G401 (cell line): ENCODE results near the gene HAUS7. TPM values are rescaled to one million over a fixed set of nuclear protein-coding genes. Genes with fewer than 3 reads are reported as not detected.

Source experiments
- DNase-seq: peaks from one replicate; pipeline ENCODE4 v3.0.0-alpha.2; 2015; ENCODE audit warnings: low spot score
- in situ Hi-C: cut with HindIII; loops from 2 replicates; pipeline ENCODE4 v1.10.0; 2016; ENCODE audit warnings: low sequenced_read_pairs, mixed read lengths
- total RNA-seq: library from RNA; depleted of rRNA; stranded (reverse); fragments of >200 nt; shearing (Covaris generic); gene quantifications from 2 replicates; pipeline ENCODE4 v1.2.3, GENCODE V29; 2014

Gene HAUS7
- total RNA-seq, 1 experiment from 2014 or later = 50.8 TPM

DNA sequence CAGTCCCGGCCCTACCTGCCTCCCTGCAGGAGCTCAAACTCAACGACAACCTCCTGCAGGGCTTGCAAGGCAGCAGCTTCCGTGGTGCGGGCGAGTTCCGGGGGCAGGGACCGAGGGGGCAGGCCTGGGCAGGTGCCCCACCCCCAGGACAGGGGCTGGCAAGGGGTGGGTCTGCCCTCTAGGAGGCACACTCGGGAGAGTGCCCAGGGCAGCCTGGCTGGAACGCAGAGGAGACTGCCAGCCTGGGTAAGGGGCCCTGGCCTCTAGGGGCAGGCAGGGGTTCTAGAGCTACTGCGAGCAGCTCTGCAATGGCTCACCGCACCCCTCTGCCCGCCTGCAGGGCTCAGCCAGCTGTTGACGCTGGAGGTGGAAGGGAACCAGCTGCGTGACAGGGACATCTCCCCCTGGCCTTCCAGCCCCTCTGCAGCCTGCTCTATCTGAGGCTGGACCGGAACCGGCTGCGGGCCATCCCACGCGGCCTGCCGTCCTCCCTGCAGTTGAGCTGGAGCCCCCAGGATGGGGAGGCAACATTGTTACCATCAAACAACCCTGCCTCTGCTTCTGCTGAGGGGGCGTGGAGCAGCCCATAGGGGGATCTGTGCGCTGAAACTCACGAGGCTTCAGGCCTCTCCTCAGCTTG, 12.1 kb upstream of the HAUS7 start:
- in situ Hi-C loops = no loop called here

DNA sequence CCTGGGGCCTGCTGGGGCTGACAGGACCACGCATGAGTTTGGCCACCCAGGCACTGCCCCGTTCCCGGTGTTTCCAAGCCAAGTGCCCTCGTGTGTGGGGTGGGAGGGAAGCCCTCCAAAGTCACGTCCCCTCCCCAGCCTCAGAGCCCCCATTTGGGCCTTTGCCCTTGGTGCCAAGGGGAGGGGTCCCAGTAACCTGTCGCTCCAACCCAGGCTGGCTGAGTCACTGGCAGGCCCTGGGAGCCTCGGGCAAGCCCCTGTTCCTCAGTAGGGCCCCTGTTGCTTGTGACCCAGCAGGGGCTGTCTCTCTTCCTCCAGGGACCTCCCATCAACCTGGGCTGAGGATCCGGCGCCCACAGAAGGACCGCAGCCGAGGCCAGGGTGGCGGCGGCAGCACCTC, 10.7 kb upstream of the HAUS7 start:
- DNase-seq = no peak
- in situ Hi-C loops = no loop called here

More for the DNA sequence above, 12.1 kb upstream of the HAUS7 start:
- DNase-seq = no peak

DNA sequence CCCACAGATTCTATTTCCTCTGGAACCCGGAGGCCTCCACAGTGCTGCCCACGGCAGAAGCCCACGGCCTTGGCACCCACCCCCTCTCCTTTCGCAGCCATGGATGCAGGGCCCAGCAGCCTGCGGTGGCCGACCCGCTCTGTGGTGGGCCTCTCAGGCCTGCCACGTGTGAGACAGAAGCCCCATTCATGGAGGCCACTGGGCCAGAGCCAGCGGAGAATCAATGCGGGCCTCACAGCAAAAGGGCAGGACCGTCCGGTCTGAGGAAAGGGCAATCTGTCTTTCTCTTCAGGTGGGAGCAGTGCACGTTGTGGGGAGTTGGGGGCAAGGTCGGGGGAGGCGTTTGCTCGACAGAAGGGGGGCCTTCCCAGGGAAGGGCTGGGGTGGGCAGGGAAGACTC, 8.4 kb upstream of the HAUS7 start:
- in situ Hi-C loops = no loop called here
- DNase-seq = no peak

DNA sequence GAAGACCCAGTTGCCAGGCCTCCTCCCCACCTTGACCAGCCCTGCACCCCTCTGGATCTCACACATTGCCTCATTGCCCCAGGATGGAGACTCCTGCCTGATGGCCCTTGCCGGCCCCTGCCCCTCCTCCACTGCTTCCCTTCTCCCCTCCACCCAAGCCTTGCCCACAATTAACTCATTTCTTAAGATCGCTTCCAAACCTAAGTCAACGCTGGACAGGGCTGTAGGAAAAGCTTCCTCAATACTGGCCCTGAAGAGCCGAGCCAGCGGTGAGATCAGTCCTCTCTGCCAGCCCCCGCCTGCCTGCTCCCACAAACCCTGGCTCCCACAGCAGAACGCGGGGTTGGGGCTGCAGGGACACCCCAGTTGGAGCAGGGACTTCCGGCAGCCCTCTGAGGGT, 7.5 kb upstream of the HAUS7 start:
- DNase-seq = no peak
- in situ Hi-C loops = no loop called here

DNA sequence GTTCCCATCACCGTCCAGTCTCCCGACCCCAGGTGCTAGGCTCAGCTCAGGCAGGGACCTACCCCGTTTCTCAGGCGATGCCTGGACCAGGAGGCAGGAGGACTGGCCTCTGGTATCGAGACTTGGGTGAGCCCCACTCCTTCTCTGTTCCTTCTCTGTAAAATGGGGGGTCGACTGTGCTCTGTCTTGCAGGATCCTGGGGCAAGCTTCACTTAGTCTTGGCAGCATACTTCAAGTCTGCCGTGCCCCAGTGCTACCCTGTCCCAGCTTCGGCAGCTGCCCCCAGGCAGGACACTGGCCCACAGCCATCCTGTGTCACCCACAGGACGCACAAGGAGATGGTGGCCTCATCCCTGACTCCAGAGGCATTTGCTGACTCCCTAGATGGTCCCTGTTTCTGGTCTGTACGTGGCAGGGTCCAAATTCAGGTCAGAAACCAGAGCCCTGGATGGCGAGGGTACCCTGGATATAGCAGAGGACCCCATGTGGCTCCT, 7.0 kb upstream of the HAUS7 start:
- in situ Hi-C loops = no loop called here
- no peak for DNase-seq

DNA sequence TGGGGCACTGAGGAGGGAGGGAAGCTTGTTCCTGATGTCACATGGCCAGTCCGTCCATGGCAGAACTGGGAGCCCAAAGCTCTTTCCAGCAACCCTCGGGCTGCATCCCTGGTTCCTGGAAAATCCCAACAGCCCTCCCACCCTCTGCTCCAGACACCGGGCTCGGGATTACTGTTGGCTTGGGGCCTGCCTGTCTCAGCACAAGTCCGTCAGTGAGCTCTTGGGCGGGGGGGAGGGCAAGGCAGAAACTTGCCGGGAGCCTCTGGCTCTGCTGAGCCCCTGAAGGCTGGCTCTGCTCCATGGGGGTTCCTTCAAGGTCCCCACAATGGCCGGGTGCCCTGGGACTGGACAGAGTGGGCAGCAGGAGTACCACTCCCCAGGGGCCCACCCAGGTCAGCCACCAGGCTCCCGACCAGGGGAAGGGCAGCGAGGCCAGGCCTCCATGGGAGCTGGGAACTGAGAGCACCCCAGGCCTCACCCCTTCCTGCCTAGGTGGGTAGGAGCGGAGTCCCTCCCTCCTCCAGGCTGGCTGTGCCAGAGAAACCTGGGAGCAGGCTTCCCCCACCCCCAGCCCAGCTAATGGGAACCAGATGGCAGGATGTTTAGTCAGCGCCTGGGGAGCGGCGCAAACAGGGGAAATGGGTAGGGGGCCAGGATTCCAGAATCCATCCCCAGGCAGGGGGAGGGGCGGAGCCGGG, 6.4 kb upstream of the HAUS7 start:
- no peak for DNase-seq
- in situ Hi-C loops = no loop called here

DNA sequence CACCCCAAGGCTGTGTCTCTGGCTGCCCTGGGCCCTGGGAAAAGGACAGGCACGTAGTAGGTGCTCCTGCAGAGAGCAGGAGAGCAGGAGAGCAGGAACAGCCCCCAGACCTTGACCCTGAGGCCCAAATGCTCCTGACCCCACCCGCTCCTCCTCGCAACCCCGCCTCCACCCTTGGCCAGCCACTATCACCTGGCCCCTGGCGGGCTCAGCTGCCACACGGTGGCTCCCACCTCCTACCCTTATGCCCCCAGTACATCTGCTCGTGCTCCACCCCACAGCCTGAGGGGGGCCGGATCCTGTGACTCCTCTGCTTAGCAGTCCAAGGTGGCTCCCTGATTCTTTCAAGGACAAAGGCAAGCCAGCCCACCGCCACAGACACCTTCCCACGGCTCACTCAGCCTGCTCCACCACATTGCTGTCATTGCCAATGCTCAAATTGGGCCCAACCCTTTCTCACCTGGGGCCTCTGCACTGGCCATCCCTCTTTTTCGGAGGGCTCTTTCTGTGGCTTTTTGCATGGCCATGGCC, 5.4 kb upstream of the HAUS7 start:
- DNase-seq = no peak
- in situ Hi-C loops = no loop called here

DNA sequence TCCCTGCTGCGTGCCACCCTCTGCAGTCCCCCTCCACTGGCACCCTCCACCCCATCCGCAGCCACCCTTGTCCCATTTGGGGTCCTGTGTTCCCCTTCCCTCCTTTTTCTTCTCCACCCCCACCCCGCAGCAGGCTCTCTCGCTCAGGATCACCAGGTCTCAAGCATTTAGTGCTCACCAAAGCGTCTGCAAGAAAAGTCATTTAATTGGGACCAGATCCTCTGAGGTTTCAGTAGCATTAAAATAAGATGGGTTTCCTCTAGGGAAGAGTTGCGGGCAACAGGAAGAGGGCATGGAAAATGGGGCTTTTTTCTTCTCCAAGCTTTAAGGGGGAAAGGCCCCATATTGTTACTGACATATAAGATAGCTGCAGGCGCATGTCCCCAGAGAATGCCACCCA, 4.9 kb upstream of the HAUS7 start:
- DNase-seq = no peak
- in situ Hi-C loops = no loop called here

DNA sequence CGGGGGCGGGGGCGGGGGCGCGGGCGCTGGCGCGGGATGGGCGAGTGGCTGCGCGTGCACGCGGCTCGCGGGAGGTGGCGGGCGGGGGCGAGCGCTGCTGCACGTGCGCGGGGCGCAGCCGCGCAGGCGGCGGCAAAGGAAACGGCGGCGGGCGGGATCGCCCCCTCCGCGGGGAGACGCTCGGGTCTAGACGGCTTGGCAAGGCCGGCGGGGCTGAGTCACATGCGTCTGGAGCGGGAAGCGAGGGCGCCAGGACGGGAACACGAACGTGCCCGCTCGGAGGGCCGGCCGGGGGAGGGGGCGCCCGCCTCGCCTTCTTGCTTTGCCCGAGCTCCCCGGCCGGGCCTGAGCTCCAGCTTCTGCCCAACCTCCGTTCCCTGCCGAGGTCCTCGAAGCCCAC, 4.3 kb upstream of the HAUS7 start:
- in situ Hi-C loops = no loop called here
- no peak for DNase-seq

DNA sequence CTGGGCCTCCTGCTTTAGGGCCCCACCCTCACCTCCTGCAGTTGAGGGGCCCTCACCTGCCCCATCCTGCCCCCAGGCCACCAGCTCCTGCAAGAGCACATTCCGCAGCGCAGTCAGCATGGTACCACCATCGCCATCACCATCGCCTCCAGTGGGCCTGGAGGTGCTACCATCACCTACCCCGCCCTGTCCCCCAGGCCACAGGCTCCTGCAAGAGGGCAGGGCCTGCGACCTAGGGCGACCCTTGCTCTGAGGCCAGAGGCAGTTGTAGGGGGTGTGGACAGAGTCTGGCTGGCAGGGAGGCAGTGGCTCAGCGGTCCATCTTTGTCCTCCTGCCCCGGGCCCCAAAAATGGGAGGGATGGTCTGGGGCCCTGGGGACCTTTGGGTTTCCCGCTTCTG, 3.9 kb upstream of the HAUS7 start:
- in situ Hi-C loops = no loop called here
- DNase-seq = no peak

DNA sequence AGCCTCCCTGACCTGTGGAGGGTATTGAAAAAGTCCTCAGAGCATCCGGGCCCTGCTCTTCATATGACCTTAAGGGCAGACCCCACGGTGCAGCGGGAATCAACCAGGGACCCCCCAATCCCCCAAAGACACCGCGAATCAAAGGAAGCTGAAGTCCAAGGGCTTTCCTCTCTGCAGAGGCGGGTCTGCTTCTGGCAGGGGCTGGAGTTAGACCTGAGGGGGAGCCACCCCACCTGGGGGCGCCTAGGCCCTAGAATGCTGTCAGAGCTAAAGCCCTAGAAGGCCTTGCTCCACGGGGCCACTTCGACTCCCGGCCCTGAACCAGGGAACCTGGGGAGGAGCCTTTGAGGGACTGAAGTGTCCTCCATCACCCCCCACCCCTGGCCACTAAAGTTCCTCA, 2.8 kb upstream of the HAUS7 start:
- no peak for DNase-seq
- in situ Hi-C loops = no loop called here

DNA sequence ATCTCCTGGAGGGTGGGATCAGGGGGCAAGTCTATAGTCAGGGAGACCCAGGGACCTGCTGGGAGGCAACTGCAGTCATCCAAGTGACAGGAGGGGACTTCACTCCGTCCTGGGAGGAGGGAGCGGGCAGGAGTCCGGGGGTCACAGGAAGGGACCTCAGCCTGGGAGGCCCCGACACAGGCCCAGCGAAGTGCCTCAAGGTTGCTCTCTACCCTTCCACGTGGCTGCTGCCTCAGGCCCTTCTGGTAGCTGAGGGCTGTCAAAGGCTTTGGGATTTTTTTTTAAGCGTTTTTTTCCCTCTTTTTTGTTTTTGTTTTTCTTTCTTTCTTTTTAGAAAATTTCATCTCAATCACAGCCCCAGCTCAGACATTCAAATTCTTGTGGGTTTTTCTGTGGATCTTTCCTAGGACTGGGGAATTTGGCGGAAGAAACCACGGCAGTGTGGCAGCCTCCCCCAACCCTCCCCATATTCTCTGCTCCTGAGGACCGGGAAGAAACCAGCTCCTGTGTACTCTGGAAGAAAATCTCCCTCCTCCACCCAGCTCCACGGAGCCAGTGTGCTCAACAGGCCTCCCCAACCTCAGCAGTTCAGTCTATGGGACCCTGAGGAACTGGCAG, 1.4 kb upstream of the HAUS7 start:
- DNase-seq = no peak
- in situ Hi-C loops = no loop called here

DNA sequence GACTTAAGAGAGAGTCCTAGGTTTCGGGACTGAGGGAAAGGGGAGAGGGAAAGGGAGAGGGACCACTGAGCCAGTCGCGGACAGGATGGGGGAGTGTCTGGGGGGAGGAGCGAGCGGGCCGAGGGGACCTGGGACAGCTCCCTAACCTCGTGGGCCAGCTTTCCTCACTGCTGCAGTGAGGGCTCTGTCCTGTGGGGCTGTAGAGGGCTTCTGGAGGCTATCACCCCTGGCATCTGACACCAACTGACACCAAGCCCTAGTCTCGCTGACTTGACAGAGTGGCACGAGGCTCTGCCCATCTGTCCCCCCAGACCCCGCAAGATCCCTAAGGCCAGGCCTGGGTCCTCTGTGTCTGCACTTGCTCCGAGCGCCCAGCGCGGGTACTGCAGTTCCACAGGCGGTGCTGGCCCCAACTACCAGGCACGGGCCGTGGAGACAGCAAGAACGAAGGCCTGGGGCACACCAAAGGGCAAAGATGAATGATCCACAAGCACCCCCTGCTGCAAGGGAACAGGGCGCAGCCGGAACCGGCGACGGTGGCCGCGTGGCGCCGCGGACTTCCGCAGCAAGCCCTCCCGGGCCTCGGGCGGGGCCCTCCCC, 465 bp downstream of the HAUS7 start:
- no peak for DNase-seq
- in situ Hi-C loops = no loop called here

DNA sequence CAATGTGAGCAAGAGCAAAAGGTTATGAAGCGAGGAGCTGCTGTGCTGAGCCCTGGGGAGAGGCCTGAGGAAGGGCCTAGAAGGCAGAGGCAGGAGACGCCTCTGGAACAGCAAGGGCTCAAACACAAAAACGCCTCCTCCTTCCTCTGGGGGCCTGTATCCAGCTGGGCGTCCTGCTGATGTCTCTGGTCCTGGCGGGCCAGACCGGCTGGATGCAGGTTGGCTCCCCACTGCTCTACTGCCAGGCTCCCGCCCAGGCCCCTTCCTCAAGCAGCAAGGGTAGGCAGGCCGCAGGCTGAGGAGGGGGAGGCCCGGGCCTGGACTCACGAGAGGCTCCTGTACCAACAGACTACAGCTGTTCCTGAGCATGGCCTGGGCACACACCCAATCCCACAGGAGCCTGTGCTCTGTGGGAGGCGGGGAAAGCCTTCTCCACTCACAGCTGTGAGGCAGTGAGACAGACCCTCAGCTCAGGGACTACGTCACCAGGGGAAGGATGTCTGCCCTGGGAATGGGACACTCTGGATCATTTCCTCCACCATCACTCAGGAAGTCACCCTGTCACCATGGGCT, 2.3 kb downstream of the HAUS7 start:
- in situ Hi-C loops = no loop called here

DNA sequence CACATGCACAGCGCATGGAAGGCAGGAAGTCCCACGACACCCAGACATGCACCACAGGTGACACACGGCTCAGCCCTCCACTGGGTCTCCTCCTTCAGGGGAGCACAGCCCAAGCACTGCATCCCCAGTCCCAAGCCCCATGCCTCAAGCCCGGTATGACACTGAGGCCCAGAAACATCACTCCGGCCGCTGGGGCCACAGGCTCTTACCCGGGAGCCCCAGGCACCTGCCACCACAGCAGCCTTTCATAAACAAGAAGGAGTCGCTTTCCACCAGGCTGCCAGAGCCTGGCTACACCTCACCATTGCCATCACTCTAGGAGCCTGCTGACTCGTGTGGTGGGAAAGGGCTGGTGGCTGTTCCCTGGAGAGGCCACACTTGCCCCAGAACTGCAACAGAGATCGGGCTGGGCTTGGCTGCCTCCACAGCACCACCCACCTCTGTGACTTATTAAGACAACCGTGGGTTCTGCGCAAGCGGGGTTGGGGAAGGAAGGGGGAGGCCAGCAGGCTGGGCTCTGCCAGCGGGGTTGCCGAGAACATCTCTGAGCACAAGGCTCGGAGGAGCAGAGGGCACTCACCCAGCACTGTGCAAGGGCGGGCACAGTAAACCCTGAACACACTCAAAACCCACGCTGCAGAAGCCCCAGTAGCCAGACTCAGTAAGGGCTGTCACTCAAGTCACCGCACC, 4.5 kb downstream of the HAUS7 start:
- no peak for DNase-seq
- in situ Hi-C loops = no loop called here

More for the DNA sequence above, 2.3 kb downstream of the HAUS7 start:
- DNase-seq = no peak

DNA sequence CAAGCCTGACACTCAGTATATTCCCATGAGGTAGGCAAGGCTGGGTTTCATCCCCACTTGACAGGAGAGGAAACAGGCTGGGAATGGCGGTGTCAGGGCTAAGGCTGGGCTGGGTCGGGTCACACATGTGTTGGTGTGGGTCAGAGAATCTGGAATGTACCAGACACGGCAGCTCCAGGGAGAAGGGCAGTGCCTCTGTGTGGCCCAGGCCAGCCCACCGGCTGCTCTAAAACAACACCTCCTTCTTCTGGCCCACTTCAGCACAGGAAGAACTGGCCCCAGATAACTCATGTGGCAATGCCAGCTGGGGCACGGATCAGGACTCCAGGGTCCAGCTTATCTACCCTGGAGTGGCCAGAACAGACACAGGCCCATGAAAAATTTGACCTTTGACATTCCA, 6.3 kb downstream of the HAUS7 start:
- in situ Hi-C loops = no loop called here
- DNase-seq = no peak

DNA sequence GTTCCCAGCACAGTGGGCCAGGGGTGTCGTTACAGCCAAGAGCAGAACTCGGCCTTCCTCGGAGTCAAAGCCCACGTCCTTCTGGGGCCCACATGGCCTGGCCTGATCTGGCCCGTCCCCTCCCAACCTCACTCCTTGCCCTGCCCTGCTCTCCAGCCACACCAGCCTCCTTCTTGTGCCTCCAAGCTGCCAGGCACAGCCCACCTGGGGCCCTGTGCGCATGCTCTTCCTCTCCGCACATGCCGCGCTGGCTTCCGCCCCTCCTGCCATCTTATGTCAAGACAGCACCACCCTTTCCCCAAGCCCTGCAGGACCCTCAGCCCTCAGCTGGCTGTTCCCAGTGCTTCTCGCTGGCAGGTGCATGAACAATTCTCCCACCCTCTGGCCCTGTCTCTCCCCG, 6.8 kb downstream of the HAUS7 start:
- DNase-seq = no peak
- in situ Hi-C loops = no loop called here

DNA sequence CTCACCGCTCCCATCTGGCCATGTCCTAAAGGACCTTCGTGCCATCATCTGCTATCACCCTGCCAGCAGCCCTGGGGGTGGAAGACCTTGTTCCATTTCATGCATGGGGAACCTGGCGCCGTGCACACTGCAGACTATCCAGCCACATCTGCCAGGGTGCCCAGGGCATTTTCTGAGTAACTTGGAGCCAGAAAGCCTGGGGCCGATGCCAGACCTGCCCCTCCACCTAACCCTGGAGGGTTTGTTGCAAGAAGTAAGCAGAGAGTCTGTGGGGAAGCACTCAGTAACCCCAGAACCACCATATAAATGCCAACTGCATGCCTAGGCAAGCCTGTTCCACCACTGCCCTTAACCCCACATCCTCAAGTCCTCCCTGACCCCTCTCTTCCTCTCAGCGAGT, 7.3 kb downstream of the HAUS7 start:
- in situ Hi-C loops = no loop called here
- no peak for DNase-seq

DNA sequence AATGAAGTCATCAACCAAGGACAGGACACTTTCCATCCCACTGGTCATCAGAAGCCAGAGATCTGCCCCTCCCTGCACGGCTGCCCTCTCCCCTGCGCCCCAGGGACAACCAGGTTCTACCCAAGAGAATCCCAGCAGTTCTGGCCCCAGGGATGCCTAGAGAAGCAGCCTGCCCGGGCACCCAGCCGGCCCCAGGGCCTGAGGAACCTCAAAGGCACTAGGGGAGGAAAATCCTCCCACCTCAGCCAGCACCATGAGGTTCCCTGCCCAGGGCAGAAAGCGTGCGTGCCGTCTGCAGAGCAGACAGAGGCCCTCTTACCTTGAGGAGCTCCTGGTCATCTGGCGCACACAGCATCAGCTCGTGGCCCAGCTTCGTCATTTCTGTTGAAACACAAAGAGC, 8.1 kb downstream of the HAUS7 start:
- DNase-seq = no peak
- in situ Hi-C loops = no loop called here
